A549 (cell line): ENCODE results near the gene OTULIN.

Source experiments
- ESRRA ChIP-seq: fragments of 150-350 bp; IDR thresholded peaks from 2 replicates; pipeline ENCODE4 v1.6.1; 2014; ENCODE audit warnings: mild to moderate bottlenecking, low read length, borderline replicate concordance
- TF ChIP-seq, protein P1 (sequence below): fragments of 150-350 bp; IDR thresholded peaks from 2 replicates; pipeline ENCODE4 v1.6.1; 2014; ENCODE audit warnings: low read depth, mild to moderate bottlenecking, low read length

- TF ChIP-seq, protein P1, sequence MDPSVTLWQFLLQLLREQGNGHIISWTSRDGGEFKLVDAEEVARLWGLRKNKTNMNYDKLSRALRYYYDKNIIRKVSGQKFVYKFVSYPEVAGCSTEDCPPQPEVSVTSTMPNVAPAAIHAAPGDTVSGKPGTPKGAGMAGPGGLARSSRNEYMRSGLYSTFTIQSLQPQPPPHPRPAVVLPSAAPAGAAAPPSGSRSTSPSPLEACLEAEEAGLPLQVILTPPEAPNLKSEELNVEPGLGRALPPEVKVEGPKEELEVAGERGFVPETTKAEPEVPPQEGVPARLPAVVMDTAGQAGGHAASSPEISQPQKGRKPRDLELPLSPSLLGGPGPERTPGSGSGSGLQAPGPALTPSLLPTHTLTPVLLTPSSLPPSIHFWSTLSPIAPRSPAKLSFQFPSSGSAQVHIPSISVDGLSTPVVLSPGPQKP: no peak
- no peak for TF ChIP-seq ESRRA
These were observed 37.0 kb downstream of the OTULIN start for GRCh38 chr5:14701556-14701955.
